Measurements from ENCODE around the gene CFDP1.
"Not testable (repeated sequence)": the region's sequence is repeated elsewhere in the genome, so short reads cannot be mapped to it uniquely, and the experiment has no call there.

CFDP1 gene

DNA sequence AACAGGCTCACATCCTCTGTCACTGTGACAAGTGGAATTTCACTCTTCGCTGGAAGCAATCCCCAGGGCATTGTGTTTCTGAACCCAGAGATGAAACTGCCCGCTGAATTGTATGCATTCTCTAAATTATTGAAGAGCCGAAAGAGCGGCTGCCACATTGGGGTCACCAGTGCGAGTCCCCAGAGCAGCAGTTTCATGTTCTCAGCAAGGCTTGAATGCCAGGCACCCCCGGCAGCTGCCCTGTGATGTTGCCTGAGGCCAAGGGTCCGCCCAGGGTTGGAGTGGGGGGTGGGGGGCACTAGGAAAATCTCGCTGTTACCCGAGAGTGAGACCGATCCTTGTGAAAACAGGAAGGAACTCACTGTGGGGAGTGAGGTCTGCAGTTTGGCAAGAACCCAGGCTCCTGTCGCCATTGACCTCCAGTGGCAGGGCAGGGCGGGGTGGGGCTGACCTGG is 161.2 kb downstream of the CFDP1 start:
- peak; percentile 55 for DNase-seq (ENCODE audit: low spot score)
- TF ChIP-seq, protein P1, sequence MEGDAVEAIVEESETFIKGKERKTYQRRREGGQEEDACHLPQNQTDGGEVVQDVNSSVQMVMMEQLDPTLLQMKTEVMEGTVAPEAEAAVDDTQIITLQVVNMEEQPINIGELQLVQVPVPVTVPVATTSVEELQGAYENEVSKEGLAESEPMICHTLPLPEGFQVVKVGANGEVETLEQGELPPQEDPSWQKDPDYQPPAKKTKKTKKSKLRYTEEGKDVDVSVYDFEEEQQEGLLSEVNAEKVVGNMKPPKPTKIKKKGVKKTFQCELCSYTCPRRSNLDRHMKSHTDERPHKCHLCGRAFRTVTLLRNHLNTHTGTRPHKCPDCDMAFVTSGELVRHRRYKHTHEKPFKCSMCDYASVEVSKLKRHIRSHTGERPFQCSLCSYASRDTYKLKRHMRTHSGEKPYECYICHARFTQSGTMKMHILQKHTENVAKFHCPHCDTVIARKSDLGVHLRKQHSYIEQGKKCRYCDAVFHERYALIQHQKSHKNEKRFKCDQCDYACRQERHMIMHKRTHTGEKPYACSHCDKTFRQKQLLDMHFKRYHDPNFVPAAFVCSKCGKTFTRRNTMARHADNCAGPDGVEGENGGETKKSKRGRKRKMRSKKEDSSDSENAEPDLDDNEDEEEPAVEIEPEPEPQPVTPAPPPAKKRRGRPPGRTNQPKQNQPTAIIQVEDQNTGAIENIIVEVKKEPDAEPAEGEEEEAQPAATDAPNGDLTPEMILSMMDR (IDR thresholded peaks at IDR 0.05; ENCODE audit: borderline replicate concordance, control extremely low read depth, extremely low read depth, insufficient read depth, missing control alignments), result no peak
- in situ Hi-C loops (cut with MboI; ENCODE audit: low sequenced_read_pairs, unreplicated experiment), result no loop called here

DNA sequence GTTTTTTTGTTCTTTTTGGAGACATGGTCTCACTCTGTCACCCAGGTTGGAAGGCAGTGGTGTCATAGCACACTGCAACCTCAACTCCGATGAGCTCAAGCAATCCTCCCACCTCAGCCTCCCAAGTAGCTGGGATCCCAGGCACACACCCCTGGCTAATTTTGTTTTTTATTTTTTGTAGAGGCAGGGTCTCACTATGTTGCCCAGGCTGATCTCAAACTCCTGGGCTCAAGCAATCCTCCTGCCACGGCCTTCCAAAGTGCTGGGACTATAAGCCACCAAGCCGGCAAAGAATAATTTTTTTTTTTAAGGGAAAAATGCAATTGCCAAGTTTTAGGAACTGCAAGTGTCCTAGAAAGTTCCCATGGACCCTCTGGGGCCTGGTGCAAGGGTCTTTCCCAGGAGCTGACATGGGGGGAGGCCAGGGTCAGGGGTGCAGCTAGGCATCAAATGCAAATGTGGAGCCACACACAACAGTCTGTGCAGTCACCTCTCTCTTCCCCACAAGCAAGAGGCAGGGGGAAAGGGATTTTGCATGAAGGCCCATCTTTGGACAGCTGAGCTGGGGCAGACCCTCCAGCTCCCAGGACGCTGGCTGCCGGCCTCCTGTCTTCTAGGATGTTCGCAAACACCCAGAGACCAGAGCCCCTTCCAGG is 161.7 kb downstream of the CFDP1 start:
- DNase-seq (ENCODE audit: low spot score), result no peak
- in situ Hi-C loops (cut with MboI; ENCODE audit: low sequenced_read_pairs, unreplicated experiment), result no loop called here
- TF ChIP-seq, protein P1 (IDR thresholded peaks at IDR 0.05; ENCODE audit: borderline replicate concordance, control extremely low read depth, extremely low read depth, insufficient read depth, missing control alignments), result no peak

DNA sequence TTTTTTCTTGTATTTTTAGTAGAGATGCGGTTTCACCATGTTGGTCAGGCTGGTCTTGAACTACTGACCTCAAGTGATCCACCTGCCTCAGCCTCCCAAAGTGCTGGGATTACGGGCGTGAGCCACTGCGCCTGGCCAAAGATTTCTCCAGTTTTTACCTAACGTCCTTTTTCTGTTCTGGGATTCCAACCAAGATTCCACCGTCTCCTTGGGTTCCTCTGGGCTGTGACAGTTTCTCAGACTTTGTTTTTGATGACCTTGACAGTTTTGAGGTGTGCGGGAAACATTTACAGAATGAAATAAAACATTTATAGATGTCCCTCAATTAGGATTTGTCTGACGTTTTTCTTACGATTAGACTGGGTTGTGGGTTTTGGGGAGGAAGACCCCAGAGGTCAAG is 163.9 kb downstream of the CFDP1 start:
- DNase-seq (ENCODE audit: low spot score); in situ Hi-C loops (cut with MboI; ENCODE audit: low sequenced_read_pairs, unreplicated experiment): not testable (repeated sequence)

- no peak for DNase-seq (ENCODE audit: low spot score)
- TF ChIP-seq, protein P1 (IDR thresholded peaks at IDR 0.05; ENCODE audit: borderline replicate concordance, control extremely low read depth, extremely low read depth, insufficient read depth, missing control alignments), result no peak
- in situ Hi-C loops (cut with MboI; ENCODE audit: low sequenced_read_pairs, unreplicated experiment), result no loop called here
These were observed 165.6 kb downstream of the CFDP1 start for GRCh38 chr16:75267631-75268264.

DNA sequence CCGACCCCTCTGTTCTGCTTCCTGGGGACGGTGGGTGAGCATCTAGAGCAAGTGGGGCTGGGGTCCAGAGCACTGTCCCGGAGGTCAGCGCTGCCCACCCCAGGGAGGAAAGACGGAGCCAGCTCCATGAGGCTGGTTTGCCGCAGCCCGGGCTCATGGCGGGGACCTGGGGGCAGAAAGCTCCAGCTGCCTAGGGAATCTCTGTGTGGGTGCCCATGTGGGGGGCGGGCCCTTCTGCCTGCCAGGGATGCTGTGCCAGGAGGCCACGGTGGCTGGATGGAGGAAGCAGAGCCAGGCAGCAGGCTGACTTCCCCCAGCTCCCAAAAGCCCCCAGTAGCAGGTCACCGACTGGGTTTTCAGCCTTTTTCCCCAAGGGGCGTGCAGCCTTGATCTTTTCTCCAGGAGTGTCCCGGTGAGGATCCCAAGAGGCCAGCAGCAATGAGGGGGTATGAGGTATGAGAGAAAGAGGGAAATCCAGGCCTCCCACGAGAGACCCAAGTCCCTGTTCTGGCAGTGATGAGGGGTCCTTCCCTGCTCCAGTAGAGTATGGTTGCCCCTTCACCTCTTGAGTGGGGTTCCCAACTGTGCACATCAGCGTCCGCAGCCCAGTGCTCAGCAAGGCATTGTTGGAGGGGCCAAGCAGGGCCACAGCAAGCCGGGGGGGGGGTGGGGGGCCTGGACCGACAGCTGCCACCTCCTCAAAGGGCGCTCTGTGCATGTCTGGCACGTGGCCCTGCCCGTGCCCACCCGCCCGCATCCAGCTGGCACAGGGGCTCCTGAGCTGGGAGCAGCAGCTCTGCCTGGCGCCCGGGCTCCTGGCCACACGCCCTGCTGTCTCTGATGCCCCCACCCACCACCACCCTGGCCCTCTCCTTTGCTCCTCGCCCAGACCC is 166.3 kb downstream of the CFDP1 start:
- TF ChIP-seq, protein P1 (IDR thresholded peaks at IDR 0.05; ENCODE audit: borderline replicate concordance, control extremely low read depth, extremely low read depth, insufficient read depth, missing control alignments), result no peak
- no peak for DNase-seq (ENCODE audit: low spot score)
- in situ Hi-C loops (cut with MboI; ENCODE audit: low sequenced_read_pairs, unreplicated experiment), result no loop called here

- DNase-seq (ENCODE audit: low spot score), result peak; percentile 96
- TF ChIP-seq, protein P1 (IDR thresholded peaks at IDR 0.05; ENCODE audit: borderline replicate concordance, control extremely low read depth, extremely low read depth, insufficient read depth, missing control alignments), result no peak
These were observed 167.2 kb downstream of the CFDP1 start for GRCh38 chr16:75265911-75266701.

More at GRCh38 chr16:75265911-75266701, 167.2 kb downstream of the CFDP1 start:
- in situ Hi-C loops (cut with MboI; ENCODE audit: low sequenced_read_pairs, unreplicated experiment), result no loop called here
